Right atrium auricular region (tissue), 2 donors: ENCODE measurements around the gene ACBD6. TPM values are rescaled to one million over a fixed set of nuclear protein-coding genes. Genes with fewer than 3 reads are reported as not detected.

ENCODE experiments used
- DNase-seq: peaks from one replicate; pipeline ENCODE4 v3.0.0-alpha.2; 2019; ENCODE audit warnings: low spot score
- H3K27ac ChIP-seq, 2 donors: fragments of 200-600 bp; sonication (generic); 1 replicate in 1 of 2; 2 replicates in 1 of 2; pipeline ENCODE4 v1.5.1; 2016 to 2019
- H3K27me3 ChIP-seq, 2 donors: fragments of 200-600 bp; sonication (generic); one replicate each; pipeline versions ENCODE4 v1.5.1 to v1.6.0; 2017 to 2019
- H3K36me3 ChIP-seq: fragments of 200-600 bp; sonication (generic); one replicate; pipeline ENCODE4 v1.5.1; 2016
- H3K4me1 ChIP-seq, 2 donors: fragments of 200-600 bp; sonication (generic); one replicate each; pipeline versions ENCODE4 v1.5.1 to v1.6.0; 2017 to 2019
- H3K4me3 ChIP-seq, 2 donors: fragments of 200-600 bp; sonication (generic); 1 replicate in 1 of 2; 2 replicates in 1 of 2; pipeline ENCODE4 v1.5.1; 2017 to 2019; ENCODE audit warnings: mild to moderate bottlenecking in 1 of 2, moderate library complexity in 1 of 2
- H3K9me3 ChIP-seq, 2 donors: fragments of 200-600 bp; sonication (generic); one replicate each; pipeline ENCODE4 v1.5.1; 2019
- total RNA-seq, 2 donors: library from RNA; depleted of rRNA; stranded (reverse); fragments of >200 nt; gene quantifications; one replicate each; pipeline ENCODE4 v1.1.0, GENCODE V29; 2016
- TF ChIP-seq, protein P1 (sequence below), 2 donors: fragments of 200-600 bp; sonication (generic); IDR thresholded peaks; one replicate each; pipeline ENCODE4 v1.5.1; 2019; ENCODE audit warnings: antibody characterized with exemption in 2 of 2

ACBD6 gene
- total RNA-seq, 2 donors from 2014 or later = 24.0 to 29.0 TPM

DNA sequence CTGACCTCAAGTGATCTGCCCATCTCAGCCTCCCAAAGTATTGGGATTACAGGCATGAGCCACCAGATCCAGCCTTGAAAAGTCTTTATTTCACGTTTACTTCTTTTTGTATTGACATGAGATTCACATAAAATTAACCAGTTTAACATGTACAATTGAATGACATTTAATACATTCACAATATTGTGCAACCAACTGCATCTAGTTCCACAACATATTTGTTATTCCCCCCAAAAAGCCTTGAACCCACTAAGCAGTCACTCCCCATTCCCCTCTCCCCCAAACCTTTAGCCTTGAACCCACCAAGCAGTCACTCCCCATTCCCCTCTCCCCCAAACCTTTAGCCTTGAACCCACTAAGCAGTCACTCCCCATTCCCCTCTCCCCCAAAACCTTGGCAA lies 62.0 kb downstream of the ACBD6 start:
- Histone ChIP-seq H3K27me3 (no peaks in the 10 kb centered on the region), H3K4me3 (no peak overlapping the region), H3K9me3 (no peaks in the 10 kb centered on the region), H3K4me1 (no peaks in the 10 kb centered on the region), H3K36me3 (no peaks in the 10 kb centered on the region), H3K27ac (no peak overlapping the region)
- DNase-seq = no peak
- TF ChIP-seq, protein P1, sequence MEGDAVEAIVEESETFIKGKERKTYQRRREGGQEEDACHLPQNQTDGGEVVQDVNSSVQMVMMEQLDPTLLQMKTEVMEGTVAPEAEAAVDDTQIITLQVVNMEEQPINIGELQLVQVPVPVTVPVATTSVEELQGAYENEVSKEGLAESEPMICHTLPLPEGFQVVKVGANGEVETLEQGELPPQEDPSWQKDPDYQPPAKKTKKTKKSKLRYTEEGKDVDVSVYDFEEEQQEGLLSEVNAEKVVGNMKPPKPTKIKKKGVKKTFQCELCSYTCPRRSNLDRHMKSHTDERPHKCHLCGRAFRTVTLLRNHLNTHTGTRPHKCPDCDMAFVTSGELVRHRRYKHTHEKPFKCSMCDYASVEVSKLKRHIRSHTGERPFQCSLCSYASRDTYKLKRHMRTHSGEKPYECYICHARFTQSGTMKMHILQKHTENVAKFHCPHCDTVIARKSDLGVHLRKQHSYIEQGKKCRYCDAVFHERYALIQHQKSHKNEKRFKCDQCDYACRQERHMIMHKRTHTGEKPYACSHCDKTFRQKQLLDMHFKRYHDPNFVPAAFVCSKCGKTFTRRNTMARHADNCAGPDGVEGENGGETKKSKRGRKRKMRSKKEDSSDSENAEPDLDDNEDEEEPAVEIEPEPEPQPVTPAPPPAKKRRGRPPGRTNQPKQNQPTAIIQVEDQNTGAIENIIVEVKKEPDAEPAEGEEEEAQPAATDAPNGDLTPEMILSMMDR (IDR thresholded peaks at IDR 0.05) = no peak

DNA sequence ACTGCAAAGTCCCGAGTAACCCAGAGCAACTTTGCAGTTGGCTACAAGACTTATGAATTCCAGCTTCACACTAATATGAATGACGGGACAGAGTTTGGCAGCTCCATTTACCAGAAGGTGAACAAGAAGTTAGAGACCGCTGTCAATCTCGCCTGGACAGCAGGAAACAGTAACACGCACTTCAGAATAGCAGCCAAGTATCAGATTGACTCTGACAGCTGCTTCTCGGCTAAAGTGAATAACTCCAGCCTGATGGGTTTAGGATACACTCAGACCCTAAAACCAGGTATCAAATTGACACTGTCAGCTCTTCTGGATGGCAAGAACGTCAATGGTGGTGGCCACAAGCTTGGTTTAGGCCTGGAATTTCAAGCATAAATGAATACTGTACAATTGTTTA lies 66.8 kb downstream of the ACBD6 start:
- DNase-seq = no peak
- TF ChIP-seq, protein P1 (IDR thresholded peaks at IDR 0.05) = no peak
- Histone ChIP-seq H3K27me3 (no peaks in the 10 kb centered on the region), H3K9me3 (no peaks in the 10 kb centered on the region), H3K4me3 (no peak overlapping the region), H3K27ac (no peak overlapping the region), H3K36me3 (no peaks in the 10 kb centered on the region), H3K4me1 (peaks cover 0 to 6% of the 10 kb centered on the region in 2 donors)

DNA sequence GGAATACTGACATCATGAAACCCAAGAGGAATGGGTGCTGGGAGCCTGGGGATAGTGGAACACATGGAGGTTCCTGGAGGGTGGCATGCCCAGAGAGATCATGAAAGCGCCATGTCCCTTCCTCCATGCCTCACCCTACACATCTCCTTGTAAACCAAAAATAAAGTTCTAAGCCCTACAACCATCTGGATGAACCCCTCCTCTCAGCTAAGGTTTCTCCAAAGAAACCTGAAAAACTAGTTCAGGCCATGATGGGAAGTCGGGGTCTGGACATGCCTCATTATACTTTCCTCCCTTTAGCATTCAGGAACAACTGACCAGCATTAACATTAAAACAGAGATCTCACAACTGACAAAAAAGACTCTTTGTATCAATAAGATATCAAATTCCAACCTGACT lies 68.5 kb downstream of the ACBD6 start:
- Histone ChIP-seq H3K36me3 (no peaks in the 10 kb centered on the region), H3K27me3 (no peaks in the 10 kb centered on the region), H3K27ac (no peak overlapping the region), H3K4me1 (peaks cover 0 to 6% of the 10 kb centered on the region in 2 donors), H3K9me3 (no peaks in the 10 kb centered on the region), H3K4me3 (no peak overlapping the region)
- DNase-seq = no peak
- TF ChIP-seq, protein P1 (IDR thresholded peaks at IDR 0.05) = no peak

DNA sequence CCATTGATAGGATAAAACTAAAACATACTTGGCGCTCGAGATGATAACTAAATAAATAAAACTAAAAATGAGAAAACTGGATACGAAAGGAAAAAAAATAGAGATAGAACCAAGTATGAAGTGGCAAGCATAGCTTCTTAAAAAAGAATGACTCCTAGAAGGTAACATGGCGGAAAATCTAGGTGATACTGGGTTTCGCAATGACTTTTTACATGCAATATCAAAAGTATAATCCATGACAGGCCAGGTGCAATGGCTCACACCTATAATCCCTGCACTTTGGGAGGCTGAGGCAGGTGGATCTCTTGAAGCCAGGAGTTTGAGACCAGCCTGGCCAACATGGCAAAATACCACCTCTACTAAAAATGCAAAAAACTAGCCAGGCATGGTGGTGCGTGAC lies 70.7 kb downstream of the ACBD6 start:
- no peak overlapping the region for H3K4me3 ChIP-seq
- peaks cover 0 to 6% of the 10 kb centered on the region in 2 donors for H3K4me1 ChIP-seq
- H3K27me3 ChIP-seq = no peaks in the 10 kb centered on the region
- no peak overlapping the region for H3K27ac ChIP-seq
- H3K9me3 ChIP-seq = no peaks in the 10 kb centered on the region
- TF ChIP-seq, protein P1 (IDR thresholded peaks at IDR 0.05) = no peak
- no peaks in the 10 kb centered on the region for H3K36me3 ChIP-seq
- DNase-seq = no peak

DNA sequence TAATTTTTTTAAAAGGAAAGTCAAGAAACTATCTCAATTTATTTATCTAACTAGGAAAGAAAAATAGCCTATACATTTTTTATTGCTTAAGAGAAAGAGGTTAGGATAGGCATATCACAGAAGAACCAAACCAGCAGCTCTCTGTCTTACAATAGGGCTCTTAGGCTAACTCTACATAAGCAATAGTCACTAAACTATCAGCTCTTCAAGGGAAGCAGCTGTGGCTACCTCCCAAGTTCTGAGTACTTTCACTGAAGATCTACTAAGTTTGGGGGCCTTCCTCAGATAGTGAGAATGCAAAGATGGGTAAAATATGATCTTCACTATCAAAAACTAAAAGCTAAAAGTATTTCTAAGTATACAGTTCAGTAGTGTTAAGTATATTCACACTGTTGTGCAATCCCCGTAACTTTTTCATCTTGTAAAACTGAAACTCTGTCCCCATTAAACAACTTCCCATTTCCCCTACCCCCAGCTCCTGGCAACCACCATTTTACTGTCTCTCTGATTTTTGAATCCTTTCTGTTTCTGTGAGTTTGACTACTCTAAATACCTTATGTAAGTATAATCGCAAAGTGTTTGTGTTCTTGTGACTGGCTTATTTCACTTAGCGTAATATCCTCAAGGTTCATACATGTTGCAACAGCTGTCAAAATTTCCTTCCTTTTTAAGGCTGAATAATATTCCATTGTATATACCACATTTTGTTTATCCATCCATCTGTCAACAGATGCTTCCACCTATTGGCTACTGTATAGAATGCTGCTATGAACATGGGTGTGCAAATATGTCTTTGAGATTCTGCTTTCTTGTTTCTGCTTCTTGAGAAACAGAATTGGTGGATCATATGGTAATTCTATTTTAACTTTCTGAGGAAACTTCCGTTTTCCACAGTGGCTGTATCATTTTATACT lies 73.3 kb downstream of the ACBD6 start:
- H3K36me3 ChIP-seq = no peaks in the 10 kb centered on the region
- H3K4me3 ChIP-seq = no peak overlapping the region
- H3K27me3 ChIP-seq = no peaks in the 10 kb centered on the region
- TF ChIP-seq, protein P1 (IDR thresholded peaks at IDR 0.05) = no peak
- H3K9me3 ChIP-seq = no peaks in the 10 kb centered on the region
- no peak for DNase-seq
- H3K27ac ChIP-seq = no peak overlapping the region
- peaks cover 0 to 6% of the 10 kb centered on the region in 2 donors for H3K4me1 ChIP-seq
